OCI-LY7 (cell line): ENCODE measurements around the gene WBP11. TPM values are rescaled to one million over a fixed set of nuclear protein-coding genes. Genes with fewer than 3 reads are reported as not detected.

Source experiments
- BruUV-seq: library from RNA; stranded (reverse); fragments of 400-500 nt; replicated peaks from 2 replicates; lab custom pipeline; 2021; lab: Mats Ljungman, UMichigan
- CTCF ChIA-PET: fragments of 300-600 bp; sonication (Branson Sonifier 250); formaldehyde crosslinking; loops from one replicate; lab custom pipeline; 2022; ENCODE audit warnings: antibody characterized with exemption; ENCODE audit not compliant: unreplicated experiment; lab: Charles Lee
- POLR2A ChIA-PET: fragments of 300-600 bp; sonication (Branson Sonifier 250); formaldehyde crosslinking; loops from one replicate; lab custom pipeline; 2022; ENCODE audit warnings: antibody characterized with exemption; lab: Charles Lee
- DNase-seq: peaks from one replicate; pipeline ENCODE4 v3.0.0-alpha.2; 2015; ENCODE audit warnings: low spot score
- H2AFZ ChIP-seq: fragments of 200-600 bp; sonication (generic), shearing (Covaris generic); 2 replicates; pipeline ENCODE4 v1.6.1; 2014; ENCODE audit warnings: mild to moderate bottlenecking, antibody characterized with exemption, low read length, moderate library complexity
- H3K27ac ChIP-seq: fragments of 200-600 bp; sonication (generic); 2 replicates; pipeline ENCODE4 v1.5.1; 2014; ENCODE audit warnings: mixed run types, low read depth, mild to moderate bottlenecking, moderate library complexity, low read length, inconsistent platforms; ENCODE audit not compliant: poor library complexity, severe bottlenecking
- H3K36me3 ChIP-seq: fragments of 200-600 bp; sonication (generic); 2 replicates; pipeline ENCODE4 v1.6.1; 2014; ENCODE audit warnings: mild to moderate bottlenecking, antibody characterized with exemption, low read length, moderate library complexity, mixed read lengths; ENCODE audit not compliant: insufficient read depth
- H3K4me1 ChIP-seq: fragments of 200-600 bp; sonication (generic); 2 replicates; pipeline ENCODE4 v1.5.1; 2014; ENCODE audit warnings: mild to moderate bottlenecking, low read length; ENCODE audit not compliant: insufficient read depth, poor library complexity, severe bottlenecking
- H3K4me2 ChIP-seq: fragments of 200-600 bp; sonication (generic); 2 replicates; pipeline ENCODE4 v1.6.1; 2014; ENCODE audit warnings: mild to moderate bottlenecking, low read length
- H3K4me3 ChIP-seq: fragments of 200-600 bp; sonication (generic); 2 replicates; pipeline ENCODE4 v1.5.1; 2014; ENCODE audit warnings: mild to moderate bottlenecking, low read depth, low read length; ENCODE audit not compliant: poor library complexity, severe bottlenecking
- H3K79me2 ChIP-seq: fragments of 200-600 bp; sonication (generic); 2 replicates; pipeline ENCODE4 v1.6.1; 2016; ENCODE audit warnings: low read depth, mild to moderate bottlenecking, low read length, moderate library complexity, mixed read lengths; ENCODE audit not compliant: insufficient read depth
- H3K9me2 ChIP-seq: fragments of 200-600 bp; sonication (generic); 2 replicates; pipeline ENCODE4 v1.6.1; 2016; ENCODE audit warnings: mild to moderate bottlenecking, low read length, mixed read lengths; ENCODE audit not compliant: insufficient read depth
- H3K9me3 ChIP-seq: fragments of 200-600 bp; sonication (generic); 2 replicates; pipeline ENCODE4 v1.6.1; 2014; ENCODE audit warnings: mild to moderate bottlenecking, mixed run types, low read length, mixed read lengths
- H4K20me1 ChIP-seq: fragments of 200-600 bp; sonication (generic); 2 replicates; pipeline ENCODE4 v1.6.1; 2014; ENCODE audit warnings: mild to moderate bottlenecking, antibody characterized with exemption, low read length, moderate library complexity, mixed read lengths; ENCODE audit not compliant: insufficient read depth
- EZH2phosphoT487 ChIP-seq: fragments of 200-600 bp; sonication (generic); IDR thresholded peaks from 2 replicates; pipeline ENCODE4 v1.6.1; 2018; ENCODE audit warnings: low read depth, borderline replicate concordance, mild to moderate bottlenecking, mixed run types, antibody characterized with exemption, low read length, moderate library complexity, mixed read lengths
- intact Hi-C: fragments of 100-400 bp; cut with micrococcal nuclease; formaldehyde crosslinking; loops from one replicate; pipeline ENCODE4 v1.10.0; 2022; ENCODE audit not compliant: unreplicated experiment
- total RNA-seq, 2 experiments: library from RNA; depleted of rRNA in 1 of 2; stranded (reverse); fragments of >200 nt in 1 of 2; shearing (Covaris generic) in 1 of 2; gene quantifications; 2 replicates each; pipeline ENCODE4 v1.2.3, GENCODE V29; 2014 to 2022
- TF ChIP-seq, protein P1 (sequence below): fragments of 200-600 bp; sonication (generic); conservative IDR thresholded peaks from 2 replicates; pipeline ENCODE4 v1.5.1; 2014; ENCODE audit warnings: mild to moderate bottlenecking, antibody characterized with exemption, low read length, moderate library complexity, mixed read lengths

Gene WBP11
- total RNA-seq, 2 experiments from 2014 or later = 16.5 to 107 TPM

DNA sequence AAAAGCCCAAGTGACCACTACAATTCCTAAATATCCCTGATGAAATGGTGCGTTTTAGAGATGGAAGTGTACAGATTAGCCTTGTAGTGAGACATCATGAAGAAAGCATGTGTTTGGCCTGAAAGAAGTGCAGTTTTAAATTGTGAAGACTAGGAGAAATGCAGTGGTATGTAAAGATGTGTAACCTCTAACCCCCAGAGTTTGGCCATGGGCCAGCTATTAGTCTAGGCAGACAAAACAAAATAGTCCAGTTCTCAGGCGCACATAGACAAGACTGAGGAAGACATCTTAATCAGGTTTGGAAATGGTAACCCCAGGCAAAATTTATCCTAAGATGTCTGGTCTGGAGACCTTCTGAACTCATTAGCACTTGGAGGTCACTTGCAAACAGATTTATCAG lies 23.4 kb downstream of the WBP11 start:
- TF ChIP-seq, protein P1, sequence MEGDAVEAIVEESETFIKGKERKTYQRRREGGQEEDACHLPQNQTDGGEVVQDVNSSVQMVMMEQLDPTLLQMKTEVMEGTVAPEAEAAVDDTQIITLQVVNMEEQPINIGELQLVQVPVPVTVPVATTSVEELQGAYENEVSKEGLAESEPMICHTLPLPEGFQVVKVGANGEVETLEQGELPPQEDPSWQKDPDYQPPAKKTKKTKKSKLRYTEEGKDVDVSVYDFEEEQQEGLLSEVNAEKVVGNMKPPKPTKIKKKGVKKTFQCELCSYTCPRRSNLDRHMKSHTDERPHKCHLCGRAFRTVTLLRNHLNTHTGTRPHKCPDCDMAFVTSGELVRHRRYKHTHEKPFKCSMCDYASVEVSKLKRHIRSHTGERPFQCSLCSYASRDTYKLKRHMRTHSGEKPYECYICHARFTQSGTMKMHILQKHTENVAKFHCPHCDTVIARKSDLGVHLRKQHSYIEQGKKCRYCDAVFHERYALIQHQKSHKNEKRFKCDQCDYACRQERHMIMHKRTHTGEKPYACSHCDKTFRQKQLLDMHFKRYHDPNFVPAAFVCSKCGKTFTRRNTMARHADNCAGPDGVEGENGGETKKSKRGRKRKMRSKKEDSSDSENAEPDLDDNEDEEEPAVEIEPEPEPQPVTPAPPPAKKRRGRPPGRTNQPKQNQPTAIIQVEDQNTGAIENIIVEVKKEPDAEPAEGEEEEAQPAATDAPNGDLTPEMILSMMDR = no peak
- no peak for TF ChIP-seq EZH2phosphoT487
- Histone ChIP-seq H3K9me2 (no peaks in the 10 kb centered on the region), H2AFZ (no peak overlapping the region), H3K36me3 (peaks cover 13% of the 10 kb centered on the region), H4K20me1 (peaks cover 8% of the 10 kb centered on the region), H3K9me3 (no peaks in the 10 kb centered on the region), H3K4me3 (no peak overlapping the region), H3K4me2 (no peak overlapping the region), H3K27ac (no peak overlapping the region), H3K4me1 (peaks cover 21% of the 10 kb centered on the region), H3K79me2 (peaks cover 12% of the 10 kb centered on the region; the same call in 1 of the 2 replicates)
- no TSS peak for BruUV-seq
- no peak for DNase-seq
- POLR2A ChIA-PET = interaction anchor here (8.4 kb wide), 1 partner anchor 7 kb away, joined by 82 read pairs; a partner anchor contains a TSS
- CTCF ChIA-PET = no interaction called here
- intact Hi-C loops = loop anchor here (10.0 kb wide), 2 partner anchors 525 to 1105 kb away; partner anchors contain the start of gene STRAP

DNA sequence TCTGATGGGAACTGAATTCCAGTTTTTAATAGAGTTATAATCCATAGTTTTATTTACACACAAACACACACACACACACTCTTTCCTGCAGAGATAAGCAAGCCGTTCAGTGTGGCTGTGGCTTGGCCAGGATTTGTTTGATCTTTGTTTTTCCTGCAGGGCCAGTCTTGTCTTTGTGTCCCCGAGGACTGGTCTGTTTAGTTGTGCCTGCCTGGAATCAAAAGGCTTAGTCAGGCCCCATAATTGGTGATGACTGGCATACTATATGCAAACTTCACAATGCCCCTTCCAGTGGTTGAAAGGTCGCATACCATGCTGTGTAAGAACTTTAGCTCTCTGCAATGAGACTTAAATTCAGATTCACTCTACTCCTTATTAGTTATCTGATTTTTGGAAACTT lies 26.0 kb downstream of the WBP11 start:
- BruUV-seq = no TSS peak
- H3K4me1 ChIP-seq = peaks cover 25% of the 10 kb centered on the region
- TF ChIP-seq, protein P1 = no peak
- TF ChIP-seq EZH2phosphoT487 = no peak
- H3K27ac ChIP-seq = no peak overlapping the region
- intact Hi-C loops = loop anchor here (10.0 kb wide), 2 partner anchors 522 to 1108 kb away; partner anchors contain the start of gene STRAP
- ChIA-PET POLR2A (interaction anchor here (0.7 to 9.5 kb wide), 2 partner anchors 25 to 154 kb away, joined by 3 to 162 read pairs; partner anchors contain the start of genes C12orf60 and WBP11), CTCF (no interaction called here)
- H2AFZ ChIP-seq = no peak overlapping the region
- H3K4me3 ChIP-seq = no peak overlapping the region
- peaks cover 8% of the 10 kb centered on the region for H4K20me1 ChIP-seq
- H3K9me3 ChIP-seq = no peaks in the 10 kb centered on the region
- no peaks in the 10 kb centered on the region for H3K9me2 ChIP-seq
- no peaks in the 10 kb centered on the region for H3K36me3 ChIP-seq
- DNase-seq = no peak
- no peak overlapping the region for H3K4me2 ChIP-seq
- H3K79me2 ChIP-seq = peaks cover 20% of the 10 kb centered on the region; the same call in 1 of the 2 replicates
